ENCODE data around the gene DCAF11.

Gene DCAF11

DNA sequence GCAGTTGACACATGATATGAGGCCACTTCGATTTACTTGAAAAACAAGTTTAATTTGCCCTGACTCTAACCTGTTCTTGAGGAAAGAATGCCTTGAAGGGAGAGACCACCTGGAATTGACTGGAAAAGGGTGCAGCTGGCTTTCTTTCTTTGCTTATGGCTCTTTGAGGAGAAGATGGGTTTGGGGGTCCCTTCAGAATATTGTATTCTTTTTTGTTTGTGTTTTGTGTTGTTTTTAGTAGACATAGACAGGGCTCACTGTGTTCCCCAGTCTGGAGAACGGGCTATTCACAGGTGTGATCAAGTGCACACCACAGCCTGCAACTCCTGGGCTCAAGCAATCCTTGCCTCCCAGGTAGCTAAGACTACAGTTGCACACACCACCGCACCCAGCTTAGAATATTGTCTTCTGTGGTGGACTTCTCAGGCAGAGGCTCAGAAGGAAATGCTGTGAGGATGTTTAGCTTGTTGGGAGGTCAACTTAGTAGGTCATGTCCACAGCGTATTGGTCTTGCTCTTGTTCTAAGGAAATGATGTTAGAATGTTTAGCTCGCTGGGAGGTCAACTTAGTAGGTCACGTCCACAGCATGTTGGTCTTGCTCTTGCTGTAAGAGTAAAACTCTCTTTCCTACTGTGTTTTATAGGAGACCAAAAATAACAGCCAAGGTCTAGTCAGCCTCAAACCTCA lies 1.7 kb downstream of the DCAF11 start:
- DNase-seq (ENCODE audit: extremely low read depth in 1 of 2, low read depth in 1 of 2): no peak

DNA sequence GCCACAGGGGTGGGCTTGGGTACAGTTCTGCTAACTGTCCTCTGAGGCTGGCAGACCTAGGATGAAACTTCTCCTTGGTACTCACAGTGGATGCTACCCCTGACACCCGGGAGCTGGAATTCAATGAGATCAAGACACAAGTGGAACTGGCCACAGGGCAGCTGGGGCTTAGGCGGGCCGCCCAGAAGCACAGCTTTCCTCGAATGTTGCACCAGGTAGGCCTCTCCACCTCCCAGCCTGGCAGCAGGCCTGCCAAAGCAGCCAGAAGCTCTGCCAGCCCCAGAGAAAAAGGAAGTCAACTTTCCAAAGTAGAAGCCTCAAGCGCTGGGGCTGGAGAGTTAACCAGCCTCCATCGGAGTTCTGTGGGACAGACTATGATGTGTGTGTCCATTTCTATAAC lies 2.6 kb downstream of the DCAF11 start:
- no peak for DNase-seq (ENCODE audit: extremely low read depth in 1 of 2, low read depth in 1 of 2)

GRCh38 chr14:24119691-24120090 lies 5.1 kb downstream of the DCAF11 start:
- DNase-seq (ENCODE audit: extremely low read depth in 1 of 2, low read depth in 1 of 2): no peak

GRCh38 chr14:24121210-24121609 lies 6.6 kb downstream of the DCAF11 start:
- no peak for DNase-seq (ENCODE audit: extremely low read depth in 1 of 2, low read depth in 1 of 2)

- DNase-seq (ENCODE audit: extremely low read depth in 1 of 2, low read depth in 1 of 2): no peak
Measured at GRCh38 chr14:24122416-24122815, 7.8 kb downstream of the DCAF11 start.

GRCh38 chr14:24122898-24123297 lies 8.3 kb downstream of the DCAF11 start:
- no peak for DNase-seq (ENCODE audit: extremely low read depth in 1 of 2, low read depth in 1 of 2)

DNA sequence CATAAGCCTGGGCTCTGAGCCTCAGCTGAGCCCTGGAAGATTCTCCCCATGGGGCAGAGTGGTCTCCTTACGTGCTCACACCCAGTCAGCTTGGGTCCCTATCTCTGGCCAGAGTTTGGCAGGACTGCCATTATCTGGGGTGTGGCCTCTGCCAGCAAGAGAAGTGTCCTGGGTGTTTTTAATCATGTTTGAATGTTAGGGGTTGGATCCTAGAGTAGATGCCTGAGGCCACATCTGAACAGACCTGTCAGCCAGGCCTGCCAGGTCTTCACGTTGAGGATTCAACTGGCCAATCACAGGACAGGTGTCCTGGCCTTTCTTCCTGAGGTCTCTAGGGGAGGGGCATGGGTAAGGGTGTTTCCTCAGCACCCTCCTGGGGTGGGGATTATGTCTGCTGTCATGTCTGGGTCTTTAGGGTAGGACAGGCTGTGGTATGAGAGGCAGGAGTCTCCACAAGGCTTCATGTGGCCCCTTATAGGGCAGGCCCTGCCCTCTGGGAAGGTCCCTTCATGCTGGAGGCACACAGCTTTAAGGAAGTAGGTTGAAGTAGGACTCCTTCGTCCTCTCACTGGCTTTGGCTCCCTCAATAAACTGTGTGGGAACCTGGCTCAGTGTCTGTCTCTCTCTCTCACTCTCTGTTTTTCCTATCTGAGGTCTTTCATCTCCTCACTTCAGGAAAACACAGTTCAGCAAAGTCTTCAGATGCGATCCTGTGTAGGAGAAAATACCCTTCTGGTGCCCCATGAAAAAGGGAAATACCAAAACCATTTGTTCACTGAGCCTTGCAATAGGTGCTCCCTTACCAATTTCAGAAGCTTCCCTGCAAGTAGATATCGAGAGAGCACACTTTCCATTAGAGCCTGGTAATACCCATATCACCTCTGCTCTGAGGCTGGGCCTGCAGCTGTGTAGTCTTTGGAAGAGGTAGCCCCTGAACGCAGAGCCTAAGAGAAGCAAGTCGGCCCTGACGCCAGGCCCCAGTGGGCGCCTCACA lies 9.1 kb downstream of the DCAF11 start:
- no peak for DNase-seq (ENCODE audit: extremely low read depth in 1 of 2, low read depth in 1 of 2)

DNA sequence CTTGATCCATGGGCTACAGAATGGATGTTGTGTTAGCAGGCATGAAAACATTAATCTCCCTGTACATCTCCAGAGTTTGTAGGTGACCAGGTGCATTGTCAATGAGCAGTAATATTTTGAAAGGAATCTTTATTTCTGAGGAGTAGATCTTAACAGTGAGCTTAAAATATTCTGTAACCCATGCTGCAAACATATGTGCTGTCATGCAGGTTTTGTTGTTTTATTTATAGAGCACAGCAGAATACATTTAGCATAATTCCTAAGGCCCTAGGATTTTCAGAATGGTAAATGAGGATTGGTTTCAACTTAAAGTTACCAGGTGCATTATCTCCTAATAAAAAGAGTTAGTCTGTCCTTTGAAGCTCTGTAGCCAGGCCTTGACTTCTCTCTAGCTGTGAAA lies 12.4 kb downstream of the DCAF11 start:
- DNase-seq (ENCODE audit: extremely low read depth in 1 of 2, low read depth in 1 of 2): no peak

DNA sequence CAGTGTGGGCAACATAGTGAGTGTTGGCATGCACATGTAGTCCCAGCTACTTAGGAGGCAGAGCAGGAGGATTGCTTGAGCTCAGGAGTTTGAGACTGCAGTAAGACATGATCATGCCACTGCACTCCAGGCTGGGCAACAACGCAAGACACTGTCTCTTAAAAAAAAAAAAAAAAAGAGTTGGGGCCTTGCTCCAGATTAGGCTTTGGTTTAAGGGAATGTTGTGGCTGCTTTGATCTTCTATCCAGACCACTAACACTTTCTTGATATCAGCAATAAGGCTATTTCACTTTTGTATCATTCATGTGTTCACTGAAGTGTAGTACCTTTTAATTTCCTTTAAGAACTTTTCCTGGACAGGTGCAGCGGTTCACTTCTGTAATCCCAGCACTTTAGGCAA lies 13.1 kb downstream of the DCAF11 start:
- DNase-seq (ENCODE audit: extremely low read depth in 1 of 2, low read depth in 1 of 2): no peak

GRCh38 chr14:24129410-24129998 lies 14.9 kb downstream of the DCAF11 start:
- no peak for DNase-seq (ENCODE audit: extremely low read depth in 1 of 2, low read depth in 1 of 2)

GRCh38 chr14:24130380-24130716 lies 15.8 kb downstream of the DCAF11 start, which contains the start of gene FITM1:
Gene FITM1 (plus strand): TSS chr14:24130659. CDS start chr14:24131564, 905 bp downstream.
- no peak for DNase-seq (ENCODE audit: extremely low read depth in 1 of 2, low read depth in 1 of 2)

DNA sequence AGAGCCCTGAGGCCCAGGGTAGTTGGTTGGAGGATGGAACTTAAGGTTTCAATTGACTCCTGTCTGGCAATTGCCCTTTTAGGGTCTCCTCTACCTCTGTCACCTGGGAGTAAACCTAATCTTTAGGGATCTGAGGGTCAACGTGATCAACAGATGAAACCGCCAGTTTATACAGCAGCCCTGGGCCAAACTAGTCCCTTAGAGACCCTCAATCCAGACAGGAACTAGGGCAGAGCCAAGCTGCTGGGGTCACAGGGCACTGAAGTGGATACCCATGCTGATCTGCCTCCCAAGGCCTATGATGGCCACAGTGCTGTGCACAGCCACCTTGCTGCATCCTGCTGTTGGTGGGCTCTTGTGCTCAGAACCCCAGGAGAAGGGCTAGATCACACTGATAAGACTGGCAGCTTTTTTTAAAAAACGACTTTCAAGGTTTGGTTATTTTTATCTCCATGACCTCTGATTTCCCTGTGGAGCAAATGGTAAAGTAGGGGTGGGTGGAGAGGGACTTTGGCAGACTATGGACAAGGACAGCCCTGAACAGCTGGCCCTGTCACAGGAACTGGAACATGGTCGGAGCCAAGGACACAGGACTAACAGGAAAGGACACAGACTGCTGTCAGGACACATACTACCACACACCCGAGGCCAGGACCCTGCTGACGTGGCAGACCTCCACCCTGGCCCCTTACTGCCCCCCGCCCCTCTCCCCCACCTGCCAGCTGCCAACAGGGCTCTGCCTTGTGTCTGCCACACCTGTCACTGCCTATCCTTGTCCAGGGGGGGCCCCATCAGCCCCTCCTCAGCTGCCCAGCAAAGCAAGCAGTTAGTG lies 16.4 kb downstream of the DCAF11 start:
- no peak for DNase-seq (ENCODE audit: extremely low read depth in 1 of 2, low read depth in 1 of 2)

DNA sequence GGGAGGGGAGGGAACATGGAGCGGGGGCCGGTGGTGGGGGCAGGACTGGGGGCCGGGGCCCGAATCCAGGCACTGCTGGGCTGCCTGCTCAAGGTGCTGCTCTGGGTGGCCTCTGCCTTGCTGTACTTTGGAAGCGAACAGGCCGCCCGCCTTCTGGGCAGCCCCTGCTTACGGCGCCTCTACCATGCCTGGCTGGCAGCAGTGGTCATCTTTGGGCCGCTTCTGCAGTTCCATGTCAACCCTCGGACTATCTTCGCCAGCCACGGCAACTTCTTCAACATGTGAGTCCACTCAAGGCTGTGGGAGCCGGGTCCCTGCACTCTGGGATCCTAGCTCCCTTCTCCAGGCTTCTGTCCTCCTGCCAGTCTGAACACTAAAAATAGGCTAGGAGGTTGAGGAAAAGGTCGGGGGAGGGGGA lies 17.0 kb downstream of the DCAF11 start:
- no peak for DNase-seq (ENCODE audit: extremely low read depth in 1 of 2, low read depth in 1 of 2)

DNA sequence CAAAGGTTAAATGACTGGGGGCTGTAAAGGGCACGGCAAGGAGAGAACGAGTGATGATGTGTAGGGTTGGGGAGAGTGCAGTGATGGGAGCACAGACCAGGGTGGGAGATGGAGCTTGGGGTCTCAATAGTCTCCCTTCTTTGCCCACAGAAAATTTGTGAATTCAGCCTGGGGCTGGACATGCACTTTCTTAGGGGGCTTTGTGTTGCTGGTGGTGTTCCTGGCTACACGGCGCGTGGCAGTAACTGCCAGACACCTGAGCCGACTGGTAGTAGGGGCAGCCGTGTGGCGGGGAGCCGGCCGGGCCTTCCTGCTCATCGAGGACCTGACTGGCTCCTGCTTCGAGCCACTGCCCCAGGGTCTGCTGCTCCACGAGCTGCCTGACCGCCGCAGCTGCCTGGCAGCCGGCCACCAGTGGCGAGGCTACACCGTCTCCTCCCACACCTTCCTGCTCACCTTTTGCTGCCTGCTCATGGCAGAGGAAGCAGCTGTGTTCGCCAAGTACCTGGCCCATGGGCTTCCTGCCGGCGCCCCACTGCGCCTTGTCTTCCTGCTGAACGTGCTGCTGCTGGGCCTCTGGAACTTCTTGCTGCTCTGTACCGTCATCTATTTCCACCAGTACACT lies 17.6 kb downstream of the DCAF11 start:
- DNase-seq (ENCODE audit: extremely low read depth in 1 of 2, low read depth in 1 of 2): no peak

GRCh38 chr14:24132976-24133375 lies 18.4 kb downstream of the DCAF11 start:
- no peak for DNase-seq (ENCODE audit: extremely low read depth in 1 of 2, low read depth in 1 of 2)

DNA sequence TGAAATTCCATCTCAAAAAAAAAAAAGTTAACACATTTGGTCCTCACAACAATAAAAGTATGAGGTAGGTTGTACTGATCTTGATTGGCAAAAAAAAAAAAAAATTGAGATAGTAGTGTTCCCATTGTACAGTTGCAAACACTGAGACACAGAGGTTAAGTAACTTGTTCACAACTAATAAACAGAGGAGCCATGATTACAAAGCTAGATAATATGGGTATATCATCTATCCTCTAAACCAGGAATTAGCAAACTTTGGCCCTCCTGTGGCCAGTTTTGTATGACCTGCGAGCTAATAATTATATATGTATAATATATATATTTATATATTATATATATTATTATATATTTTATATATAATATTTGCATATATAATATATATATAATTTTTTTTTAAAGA lies 19.2 kb downstream of the DCAF11 start:
- DNase-seq (ENCODE audit: extremely low read depth in 1 of 2, low read depth in 1 of 2): no peak

DNA sequence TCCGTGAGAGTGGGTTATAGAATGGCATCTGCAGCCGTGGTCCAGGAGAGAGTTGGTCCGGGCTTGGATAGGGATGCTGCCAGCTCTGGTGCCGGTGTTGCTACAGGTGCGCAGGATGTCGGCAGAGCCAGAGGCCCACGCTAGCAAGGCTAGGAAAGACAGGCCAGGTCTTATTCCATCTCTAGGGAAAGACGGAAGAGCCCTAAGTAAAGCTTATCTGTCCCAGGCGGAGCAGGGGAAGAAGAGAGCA lies 20.9 kb downstream of the DCAF11 start:
- DNase-seq (ENCODE audit: extremely low read depth in 1 of 2, low read depth in 1 of 2): no peak

DNA sequence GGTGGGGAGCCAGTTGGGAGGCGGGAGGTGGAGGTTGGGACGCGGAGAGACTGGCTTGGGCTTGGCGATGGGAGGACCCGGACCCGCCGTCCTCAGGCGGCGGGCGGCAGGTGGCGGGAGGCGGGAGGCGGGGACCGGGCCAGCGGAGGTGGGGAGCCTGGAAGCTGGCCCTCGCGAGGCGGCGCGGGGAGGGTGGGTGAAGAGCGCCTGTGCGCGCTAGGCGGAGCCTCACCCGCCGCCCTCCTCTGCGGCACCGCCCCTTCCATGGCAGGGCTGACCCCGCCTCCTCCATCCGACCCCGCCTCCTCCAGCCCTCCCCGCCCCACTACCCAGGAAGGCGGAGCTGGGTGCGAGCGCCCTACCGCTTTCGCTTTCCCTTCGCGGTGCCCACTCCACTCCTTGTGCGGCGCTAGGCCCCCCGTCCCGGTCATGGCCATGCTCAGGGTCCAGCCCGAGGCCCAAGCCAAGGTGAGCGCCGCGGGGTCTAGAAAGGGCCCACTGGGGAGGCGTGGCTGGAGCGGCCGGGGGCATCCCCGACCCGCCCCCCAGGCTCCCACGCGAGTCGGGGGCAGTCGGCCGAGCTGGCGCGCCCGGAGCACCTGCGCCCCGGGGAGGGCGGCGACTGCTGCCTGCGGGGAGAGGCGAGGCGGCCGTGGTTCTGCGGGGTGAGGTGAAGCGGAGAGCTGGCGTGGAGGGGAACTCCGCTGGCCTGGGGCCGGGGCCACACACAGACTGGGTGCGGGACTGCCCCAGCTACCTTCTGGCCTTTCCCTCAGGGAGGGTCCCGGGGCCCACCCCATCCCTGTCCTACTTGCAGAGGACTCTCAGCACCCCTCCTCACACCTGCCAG lies 21.5 kb downstream of the DCAF11 start, which contains the start of gene PSME1:
Gene PSME1 (plus strand): TSS at position 361 of the 850 bp plus-strand sequence. CDS start 69 bp downstream, at position 430.
- DNase-seq (ENCODE audit: extremely low read depth in 1 of 2, low read depth in 1 of 2): peak; percentile 84 to 87

DNA sequence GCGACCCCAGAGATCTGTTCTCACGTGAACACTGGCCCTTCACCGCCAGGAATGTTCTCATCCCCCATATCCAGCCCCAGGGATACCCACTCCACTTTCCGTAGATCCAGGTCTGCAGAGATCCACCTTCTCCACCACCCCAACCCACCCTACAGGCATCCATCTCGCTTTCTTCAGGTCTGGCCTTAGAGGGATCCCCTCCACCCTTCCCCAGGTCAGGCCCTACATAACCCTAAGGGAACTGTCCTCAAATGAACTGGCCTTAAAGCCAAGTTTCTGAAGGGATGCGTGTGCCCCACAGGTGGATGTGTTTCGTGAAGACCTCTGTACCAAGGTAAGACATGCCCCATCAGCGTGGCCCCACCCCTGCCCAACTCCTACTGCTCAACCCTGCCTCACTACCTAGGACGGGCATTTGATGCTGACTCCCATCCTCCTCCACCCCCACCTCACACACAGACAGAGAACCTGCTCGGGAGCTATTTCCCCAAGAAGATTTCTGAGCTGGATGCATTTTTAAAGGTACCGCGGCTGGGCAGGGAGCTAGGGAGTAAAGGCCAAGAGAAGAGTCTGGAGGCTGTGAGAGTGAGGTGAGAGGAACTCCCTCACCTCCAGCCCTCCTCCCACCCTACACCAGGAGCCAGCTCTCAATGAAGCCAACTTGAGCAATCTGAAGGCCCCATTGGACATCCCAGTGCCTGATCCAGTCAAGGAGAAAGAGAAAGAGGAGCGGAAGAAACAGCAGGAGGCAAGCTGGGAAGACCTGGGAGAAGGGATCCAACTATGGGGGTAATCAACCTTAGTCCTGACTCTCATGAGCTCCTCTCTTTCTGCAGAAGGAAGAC lies 22.3 kb downstream of the DCAF11 start:
- DNase-seq (ENCODE audit: extremely low read depth in 1 of 2, low read depth in 1 of 2): no peak
